ENCODE measurements around the gene CBX4.

- TF ChIP-seq CTCF (conservative IDR thresholded peaks at IDR 0.05; ENCODE audit: low read depth, low read length), result no peak
- TF ChIP-seq EZH2phosphoT487 (IDR thresholded peaks at IDR 0.05; ENCODE audit: borderline replicate concordance, low read length), result no peak
These were observed 52.2 kb downstream of the CBX4 start for GRCh38 chr17:79786930-79787643.

Data from PC-3 (cell line).